Natural killer cell (primary cell): ENCODE results near the gene CDC20. TPM values are rescaled to one million over a fixed set of nuclear protein-coding genes. Genes with fewer than 3 reads are reported as not detected.
"Not testable (repeated sequence)": the region's sequence is repeated elsewhere in the genome, so short reads cannot be mapped to it uniquely, and the experiment has no call there.

ENCODE experiments used
- ATAC-seq, 3 donors: fragments of 150-1000 bp in 2 of 3; fragments of 200-7000 bp in 1 of 3; cut with Tn5 transposase; 1 replicate in 1 of 3; 2 replicates in 2 of 3; pipeline ENCODE4 v1.10.0; 2021; ENCODE audit warnings: mild to moderate bottlenecking in 2 of 3, moderate library complexity in 2 of 3
- DNase-seq, 2 donors: peaks; one replicate each; pipeline versions ENCODE4 v3.0.0 to v3.0.0-alpha.2; 2013 to 2021; ENCODE audit warnings: mixed read lengths in 1 of 2
- H3K27ac ChIP-seq: one replicate; pipeline ENCODE4 v1.5.1; 2013; ENCODE audit warnings: mild to moderate bottlenecking, low read length
- H3K27me3 ChIP-seq: one replicate; pipeline ENCODE4 v1.6.1; 2013; ENCODE audit warnings: low read length; ENCODE audit not compliant: control insufficient read depth, insufficient read depth
- H3K36me3 ChIP-seq: one replicate; pipeline ENCODE4 v1.6.1; 2013; ENCODE audit warnings: low read length; ENCODE audit not compliant: control insufficient read depth, insufficient read depth
- H3K4me1 ChIP-seq: one replicate; pipeline ENCODE4 v1.6.1; 2013; ENCODE audit warnings: low read length; ENCODE audit not compliant: control insufficient read depth, insufficient read depth
- H3K4me3 ChIP-seq: one replicate; pipeline ENCODE4 v1.5.1; 2013; ENCODE audit warnings: low read length
- H3K9me3 ChIP-seq: one replicate; pipeline ENCODE4 v1.6.1; 2013; ENCODE audit warnings: low read length; ENCODE audit not compliant: control insufficient read depth, insufficient read depth
- H3K27ac Mint-ChIP-seq, 2 donors: one replicate each; pipeline ENCODE4 v1.8.0; 2022; ENCODE audit warnings: mild to moderate bottlenecking in 2 of 2, mixed read lengths in 2 of 2, moderate library complexity in 1 of 2
- H3K27me3 Mint-ChIP-seq, 2 donors: one replicate each; pipeline ENCODE4 v1.8.0; 2022; ENCODE audit warnings: low read depth in 2 of 2, mixed read lengths in 2 of 2
- H3K36me3 Mint-ChIP-seq: one replicate; pipeline ENCODE4 v1.8.0; 2022; ENCODE audit warnings: mixed read lengths
- H3K4me1 Mint-ChIP-seq, 2 donors: one replicate each; pipeline ENCODE4 v1.8.0; 2022; ENCODE audit warnings: mixed read lengths in 2 of 2
- H3K4me3 Mint-ChIP-seq: one replicate; pipeline ENCODE4 v1.8.0; 2022; ENCODE audit warnings: mild to moderate bottlenecking, moderate library complexity, mixed read lengths
- H3K9me3 Mint-ChIP-seq, 2 donors: one replicate each; pipeline ENCODE4 v1.8.0; 2022; ENCODE audit warnings: mixed read lengths in 2 of 2
- CTCF ChIP-seq: fragments of 200-600 bp; IDR thresholded peaks from one replicate; pipeline ENCODE4 v1.8.0; 2022; ENCODE audit warnings: antibody characterized with exemption
- WGBS: methylation state at CpG from one replicate; pipeline ENCODE4 v1.1.7; 2013; ENCODE audit warnings: missing lambda C conversion rate; ENCODE audit not compliant: insufficient coverage; 5-methylcytosine and 5-hydroxymethylcytosine counted together
- intact Hi-C: fragments of 100-400 bp; cut with micrococcal nuclease; formaldehyde crosslinking; loops from one replicate; pipeline ENCODE4 v1.14.2; 2022
- total RNA-seq, 4 donors: library from RNA; stranded (reverse); fragments of 120-200 nt in 1 of 4; gene quantifications; one replicate each; pipeline versions ENCODE4 v1.2.3 to v1.2.4, GENCODE V29; 2013 to 2022

Gene CDC20
- total RNA-seq, 3 donors from 2014 or later (not counting 1 experiment from before 2014, with no cell fraction given) = 0.50 to 2.4 (median 0.96) TPM

- no peaks in the 10 kb centered on the region for H3K27me3 Mint-ChIP-seq
- H3K4me3 ChIP-seq = no peak overlapping the region
- H3K9me3 Mint-ChIP-seq = no peaks in the 10 kb centered on the region
- no peaks in the 10 kb centered on the region for H3K9me3 ChIP-seq
- peaks cover 39 to 41% of the 10 kb centered on the region in 2 donors for H3K4me1 Mint-ChIP-seq
- DNase-seq (no peak), ATAC-seq (no peak)
- H3K27me3 ChIP-seq = no peaks in the 10 kb centered on the region
- H3K4me1 ChIP-seq = peaks cover 21% of the 10 kb centered on the region
- H3K36me3 Mint-ChIP-seq = no peaks in the 10 kb centered on the region
- intact Hi-C loops = no loop called here
- H3K27ac ChIP-seq = no peak overlapping the region
- H3K4me3 Mint-ChIP-seq = no peak overlapping the region
- H3K27ac Mint-ChIP-seq = peak overlapping the region in 1 of 2 donors; percentile 27
- H3K36me3 ChIP-seq = peaks cover 3% of the 10 kb centered on the region
- no peak for TF ChIP-seq CTCF
- 66% methylated on average over 3 of the region's 3 CpGs for WGBS
Measured at GRCh38 chr1:43392702-43393101, 33.9 kb downstream of the CDC20 start.

GRCh38 chr1:43395523-43395922 is 36.7 kb downstream of the CDC20 start:
- Mint-ChIP-seq H3K27ac (no peak overlapping the region), H3K9me3 (no peaks in the 10 kb centered on the region), H3K27me3 (no peaks in the 10 kb centered on the region), H3K36me3 (no peaks in the 10 kb centered on the region), H3K4me3 (no peak overlapping the region), H3K4me1 (peaks cover 16 to 18% of the 10 kb centered on the region in 2 donors)
- ATAC-seq = no peak
- no peaks in the 10 kb centered on the region for H3K9me3 ChIP-seq
- H3K4me1 ChIP-seq = peaks cover 4% of the 10 kb centered on the region
- H3K36me3 ChIP-seq = peaks cover 3% of the 10 kb centered on the region
- no peak for TF ChIP-seq CTCF
- DNase-seq = no peak
- no peak overlapping the region for H3K27ac ChIP-seq
- intact Hi-C loops = no loop called here
- H3K4me3 ChIP-seq = no peak overlapping the region
- H3K27me3 ChIP-seq = no peaks in the 10 kb centered on the region
- WGBS = 94% methylated on average over 3 of the region's 4 CpGs

GRCh38 chr1:43396059-43396458 is 37.3 kb downstream of the CDC20 start:
- Mint-ChIP-seq H3K4me1 (peaks cover 14 to 15% of the 10 kb centered on the region in 2 donors), H3K9me3 (no peaks in the 10 kb centered on the region), H3K27me3 (no peaks in the 10 kb centered on the region), H3K27ac (no peak overlapping the region), H3K36me3 (no peaks in the 10 kb centered on the region), H3K4me3 (no peak overlapping the region)
- Histone ChIP-seq H3K4me3 (no peak overlapping the region), H3K36me3 (peaks cover 3% of the 10 kb centered on the region), H3K27me3 (no peaks in the 10 kb centered on the region), H3K4me1 (peaks cover 1% of the 10 kb centered on the region), H3K9me3 (no peaks in the 10 kb centered on the region), H3K27ac (no peak overlapping the region)
- TF ChIP-seq CTCF = no peak
- intact Hi-C loops = no loop called here
- no peak for DNase-seq
- ATAC-seq = no peak
- WGBS = 94% methylated on average over 1 of the region's 1 CpG

GRCh38 chr1:43398227-43398626 is 39.4 kb downstream of the CDC20 start:
- H3K9me3 Mint-ChIP-seq = no peaks in the 10 kb centered on the region
- 92% methylated on average over 3 of the region's 3 CpGs for WGBS
- no peak overlapping the region for H3K4me3 ChIP-seq
- no peaks in the 10 kb centered on the region for H3K4me1 ChIP-seq
- no peaks in the 10 kb centered on the region for H3K27me3 ChIP-seq
- H3K27me3 Mint-ChIP-seq = no peaks in the 10 kb centered on the region
- H3K36me3 Mint-ChIP-seq = no peaks in the 10 kb centered on the region
- no peak for TF ChIP-seq CTCF
- DNase-seq = no peak
- H3K27ac Mint-ChIP-seq = no peak overlapping the region
- H3K27ac ChIP-seq = no peak overlapping the region
- ATAC-seq = no peak
- H3K9me3 ChIP-seq = no peaks in the 10 kb centered on the region
- peaks cover 20 to 25% of the 10 kb centered on the region in 2 donors for H3K4me1 Mint-ChIP-seq
- H3K36me3 ChIP-seq = peaks cover 7% of the 10 kb centered on the region
- intact Hi-C loops = no loop called here
- H3K4me3 Mint-ChIP-seq = no peak overlapping the region

GRCh38 chr1:43400441-43400840 is 41.7 kb downstream of the CDC20 start:
- H3K4me1 ChIP-seq, H3K27ac Mint-ChIP-seq, H3K9me3 ChIP-seq, H3K36me3 Mint-ChIP-seq, H3K27me3 ChIP-seq, intact Hi-C loops, H3K27ac ChIP-seq, H3K9me3 Mint-ChIP-seq, ATAC-seq, DNase-seq, H3K4me3 Mint-ChIP-seq, H3K27me3 Mint-ChIP-seq, H3K4me3 ChIP-seq: not testable (repeated sequence)
- 98% methylated on average over 9 of the region's 9 CpGs for WGBS
- H3K36me3 ChIP-seq = peaks cover 23% of the 10 kb centered on the region
- H3K4me1 Mint-ChIP-seq = peaks cover 16 to 19% of the 10 kb centered on the region in 2 donors
